Measurements from ENCODE around the gene ADAMTSL4. TPM values are rescaled to one million over a fixed set of nuclear protein-coding genes. Genes with fewer than 3 reads are reported as not detected.
"Not testable (repeated sequence)": the region's sequence is repeated elsewhere in the genome, so short reads cannot be mapped to it uniquely, and the experiment has no call there.

ADAMTSL4 gene
- polyA plus RNA-seq, 1 experiment = 8.6 TPM

DNA sequence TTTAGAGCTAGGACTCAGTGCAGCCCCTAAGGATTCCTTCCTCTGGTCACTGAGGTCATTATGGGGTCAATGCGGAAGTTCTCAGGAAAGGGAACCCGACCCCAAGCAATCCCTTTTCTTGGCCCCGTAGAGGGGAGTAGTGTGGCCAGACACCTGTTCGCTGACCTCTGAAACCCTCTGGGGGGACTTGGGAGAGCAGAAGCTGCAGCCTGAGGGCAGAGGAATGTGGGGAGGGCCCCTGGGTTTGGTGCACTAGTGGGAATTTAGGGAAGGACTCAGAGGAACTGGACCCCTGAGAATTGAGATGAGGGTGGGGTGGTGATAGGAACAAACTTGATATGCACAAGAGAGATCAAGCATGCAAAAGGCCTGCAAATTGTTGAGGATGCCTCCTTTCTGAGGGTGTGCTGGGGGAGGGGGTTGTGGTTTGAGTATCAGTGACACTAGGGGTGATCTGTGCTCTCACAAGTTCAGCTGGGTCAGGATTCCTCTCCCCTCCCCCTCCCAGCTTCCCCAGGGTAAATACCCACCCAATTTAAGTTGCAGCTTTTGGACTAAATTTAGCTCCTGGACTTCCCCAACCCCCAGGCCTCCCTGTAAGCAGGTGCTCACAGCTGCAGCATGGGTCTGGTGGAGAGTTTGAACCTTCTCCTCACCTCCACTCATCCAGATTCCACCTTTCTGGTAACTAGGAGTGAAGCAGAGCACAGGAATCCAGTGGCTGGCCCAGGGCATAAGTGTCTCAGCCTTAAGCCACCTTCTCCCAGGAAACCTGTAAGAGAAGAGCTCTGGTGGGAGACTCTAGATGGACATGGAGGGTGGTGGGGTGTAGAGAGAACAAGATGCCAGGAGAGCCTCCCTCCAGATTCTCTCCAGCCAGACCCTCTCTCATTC is 13.5 kb downstream of the ADAMTSL4 start:
- no peaks in the 10 kb centered on the region for H3K27me3 ChIP-seq (ENCODE audit: control insufficient read depth, insufficient read depth, low read length)
- DNase-seq (ENCODE audit: low read depth) = no peak
- CTCF ChIA-PET = interaction anchor here (1.0 to 9.9 kb wide), 10 partner anchors 13 to 256 kb away, joined by 3 to 121 read pairs (median 16); partner anchors contain the start of genes CTSK, ENSA and MCL1
- no peak overlapping the region for H3K4me3 ChIP-seq (ENCODE audit: low read depth, low read length)
- H3K36me3 ChIP-seq (ENCODE audit: control insufficient read depth, insufficient read depth, low read length) = peaks cover 1% of the 10 kb centered on the region
- POLR2A ChIA-PET = interaction anchor here (0.6 to 3.9 kb wide), 2 partner anchors 17 to 250 kb away, joined by 15 to 22 read pairs; partner anchors contain the start of gene MCL1
- TF ChIP-seq, protein P1, sequence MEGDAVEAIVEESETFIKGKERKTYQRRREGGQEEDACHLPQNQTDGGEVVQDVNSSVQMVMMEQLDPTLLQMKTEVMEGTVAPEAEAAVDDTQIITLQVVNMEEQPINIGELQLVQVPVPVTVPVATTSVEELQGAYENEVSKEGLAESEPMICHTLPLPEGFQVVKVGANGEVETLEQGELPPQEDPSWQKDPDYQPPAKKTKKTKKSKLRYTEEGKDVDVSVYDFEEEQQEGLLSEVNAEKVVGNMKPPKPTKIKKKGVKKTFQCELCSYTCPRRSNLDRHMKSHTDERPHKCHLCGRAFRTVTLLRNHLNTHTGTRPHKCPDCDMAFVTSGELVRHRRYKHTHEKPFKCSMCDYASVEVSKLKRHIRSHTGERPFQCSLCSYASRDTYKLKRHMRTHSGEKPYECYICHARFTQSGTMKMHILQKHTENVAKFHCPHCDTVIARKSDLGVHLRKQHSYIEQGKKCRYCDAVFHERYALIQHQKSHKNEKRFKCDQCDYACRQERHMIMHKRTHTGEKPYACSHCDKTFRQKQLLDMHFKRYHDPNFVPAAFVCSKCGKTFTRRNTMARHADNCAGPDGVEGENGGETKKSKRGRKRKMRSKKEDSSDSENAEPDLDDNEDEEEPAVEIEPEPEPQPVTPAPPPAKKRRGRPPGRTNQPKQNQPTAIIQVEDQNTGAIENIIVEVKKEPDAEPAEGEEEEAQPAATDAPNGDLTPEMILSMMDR (IDR thresholded peaks at IDR 0.05; ENCODE audit: insufficient read depth, low read depth, low read length) = no peak

DNA sequence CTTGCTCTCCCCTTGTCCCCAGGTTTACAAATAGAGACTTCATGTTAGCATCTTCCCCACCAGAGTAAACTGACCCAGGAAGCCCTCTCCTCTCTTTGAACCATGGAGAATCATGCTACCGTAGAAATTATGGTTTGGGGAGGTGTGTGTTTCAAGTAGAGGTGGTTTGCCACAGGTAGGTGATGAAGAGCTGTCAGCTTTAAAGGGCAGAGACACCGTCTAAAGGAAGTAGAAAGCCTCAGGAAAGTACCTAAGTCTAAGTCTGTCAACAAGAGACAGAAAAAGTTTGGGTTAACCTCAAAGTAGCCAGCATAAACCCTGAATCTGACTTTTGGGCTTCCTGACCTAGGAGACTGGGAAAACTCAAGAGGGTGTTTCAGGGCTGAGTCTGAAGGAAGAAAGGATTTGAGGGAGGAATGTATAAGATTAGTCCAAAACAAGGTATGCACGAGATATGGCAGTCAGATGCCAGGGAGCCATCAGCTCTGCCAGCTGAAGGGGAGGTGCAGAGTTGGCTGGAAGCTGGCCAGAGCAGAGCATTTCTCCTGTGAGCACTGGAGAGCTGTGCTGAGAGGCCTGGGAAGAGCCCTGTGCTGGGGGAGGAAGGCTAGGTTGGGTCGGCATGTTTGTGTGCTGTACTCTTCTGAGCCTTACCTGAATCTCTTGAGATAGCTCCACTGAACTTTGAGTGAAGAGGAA is 14.3 kb downstream of the ADAMTSL4 start:
- peaks cover 1% of the 10 kb centered on the region; the same call in 1 of the 2 replicates for H3K36me3 ChIP-seq (ENCODE audit: control insufficient read depth, insufficient read depth, low read length)
- H3K4me3 ChIP-seq (ENCODE audit: low read depth, low read length) = no peak overlapping the region
- H3K27me3 ChIP-seq (ENCODE audit: control insufficient read depth, insufficient read depth, low read length) = no peaks in the 10 kb centered on the region
- TF ChIP-seq, protein P1 (IDR thresholded peaks at IDR 0.05; ENCODE audit: insufficient read depth, low read depth, low read length) = no peak
- ChIA-PET POLR2A (interaction anchor here (0.5 to 3.9 kb wide), 2 partner anchors 16 to 694 kb away, joined by 3 to 22 read pairs; partner anchors contain the start of gene MCL1), CTCF (interaction anchor here (1.3 to 9.9 kb wide), 5 partner anchors 13 to 249 kb away, joined by 3 to 121 read pairs (median 5); partner anchors contain the start of gene MCL1)
- no peak for DNase-seq (ENCODE audit: low read depth)

DNA sequence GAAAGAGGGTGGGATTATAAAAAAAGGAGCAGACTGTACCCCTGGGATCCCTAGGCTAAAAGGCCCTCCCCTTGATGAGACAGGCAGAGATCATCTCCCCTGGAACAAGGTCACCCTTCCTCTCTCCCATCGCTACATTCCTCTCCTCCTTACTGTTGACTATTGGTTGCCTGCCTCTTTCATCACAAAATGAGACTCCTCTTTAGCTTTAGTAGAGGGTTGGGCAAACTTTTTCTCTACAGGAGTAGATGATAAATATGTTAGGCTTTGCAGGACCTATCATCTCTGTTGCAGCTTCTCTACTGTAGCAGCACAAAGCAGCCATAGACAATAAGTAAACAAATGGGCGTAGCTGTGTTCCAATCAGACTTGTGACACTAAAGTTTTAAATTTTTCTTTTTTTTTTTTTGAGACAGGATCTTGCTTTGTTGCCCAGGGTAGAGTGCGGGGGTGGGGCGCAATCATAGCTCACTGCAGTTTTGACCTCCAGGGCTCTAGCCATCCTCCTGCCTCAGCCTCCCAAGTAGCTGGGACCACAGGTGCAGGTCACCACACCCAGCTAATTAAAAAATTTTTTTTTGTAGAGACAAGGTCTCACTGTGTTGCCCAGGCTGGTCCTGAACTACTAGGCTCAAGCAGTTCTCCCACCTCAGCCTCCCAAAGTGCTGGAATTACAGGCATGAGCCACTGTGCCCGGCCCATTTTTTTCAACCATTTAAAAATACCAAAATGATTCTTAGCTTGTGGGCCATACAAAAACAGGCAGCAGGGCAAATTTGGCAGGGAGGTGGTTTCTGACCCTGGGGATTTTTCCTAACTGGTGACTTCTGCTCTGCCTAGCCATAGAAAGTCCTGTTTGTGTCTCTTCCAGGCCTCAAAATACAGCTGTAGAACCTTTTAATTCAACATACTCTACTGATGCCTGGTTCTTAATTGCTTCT is 15.1 kb downstream of the ADAMTSL4 start:
- ChIA-PET POLR2A (interaction anchor here (0.5 to 3.9 kb wide), 3 partner anchors 15 to 693 kb away, joined by 3 to 22 read pairs (median 7); partner anchors contain the start of genes GOLPH3L and MCL1), CTCF (interaction anchor here (1.3 to 9.9 kb wide), 5 partner anchors 12 to 249 kb away, joined by 3 to 121 read pairs (median 5); partner anchors contain the start of gene MCL1)
- H3K4me3 ChIP-seq (ENCODE audit: low read depth, low read length) = no peak overlapping the region
- H3K27me3 ChIP-seq (ENCODE audit: control insufficient read depth, insufficient read depth, low read length) = no peaks in the 10 kb centered on the region
- TF ChIP-seq, protein P1 (IDR thresholded peaks at IDR 0.05; ENCODE audit: insufficient read depth, low read depth, low read length) = no peak
- no peak for DNase-seq (ENCODE audit: low read depth)
- H3K36me3 ChIP-seq (ENCODE audit: control insufficient read depth, insufficient read depth, low read length) = 0 out of 2 replicates have a peak, but pooled peaks cover 1% of the 10 kb centered on the region

DNA sequence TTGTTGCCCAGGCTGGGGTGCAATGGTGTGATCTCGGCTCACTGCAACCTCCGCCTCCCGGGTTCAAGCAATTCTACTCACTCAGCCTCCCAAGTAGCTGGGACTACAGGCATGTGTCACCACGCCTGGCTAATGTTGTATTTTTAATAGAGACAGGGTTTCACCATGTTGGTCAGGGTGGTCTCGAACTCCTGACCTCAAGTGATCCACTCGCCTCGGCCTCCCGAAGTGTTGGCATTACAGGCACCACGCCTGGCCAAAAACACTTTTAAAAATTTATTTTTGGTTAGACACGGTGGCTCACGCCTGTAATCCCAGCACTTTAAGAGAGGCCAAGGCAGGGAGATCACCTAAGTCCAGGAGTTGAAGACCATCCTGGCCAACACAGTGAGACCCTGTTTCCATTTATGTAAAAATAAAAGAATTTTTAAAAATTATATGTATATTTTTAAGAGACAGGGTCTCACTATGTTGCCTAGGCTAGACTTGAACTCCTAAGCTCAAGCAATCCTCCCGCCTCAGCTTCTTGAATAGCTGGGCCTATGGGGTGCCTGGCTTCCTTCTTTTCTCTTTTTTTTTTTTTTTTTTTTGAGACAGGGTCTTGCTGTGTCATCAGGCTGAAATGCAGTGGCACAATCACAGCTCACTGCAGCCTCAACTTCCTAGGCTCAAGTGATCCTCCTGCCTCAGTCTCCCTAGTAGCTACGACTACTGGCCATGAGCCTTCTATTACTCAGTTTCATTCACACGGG is 16.2 kb downstream of the ADAMTSL4 start:
- DNase-seq (ENCODE audit: low read depth); H3K4me3 ChIP-seq (ENCODE audit: low read depth, low read length); H3K27me3 ChIP-seq (ENCODE audit: control insufficient read depth, insufficient read depth, low read length); H3K36me3 ChIP-seq (ENCODE audit: control insufficient read depth, insufficient read depth, low read length): not testable (repeated sequence)
- POLR2A ChIA-PET = interaction anchor here (3.9 kb wide), 1 partner anchor 14 kb away, joined by 22 read pairs; the partner anchor contains the start of gene MCL1
- CTCF ChIA-PET = interaction anchor here (1.8 to 9.9 kb wide), 3 partner anchors 11 to 248 kb away, joined by 4 to 121 read pairs (median 9); no protein-coding TSS in a partner anchor

All from BJ (cell line).